IPS DF 6.9 (cell line): ENCODE results near the gene CBX5.
A peak's percentile ranks its signal among the peaks of the same experiment; 100 is the strongest.

Source experiments
- DNase-seq: peaks from one replicate; pipeline ENCODE4 v3.0.0-alpha.2; 2013; ENCODE audit warnings: low read depth, low spot score
- H3K27ac ChIP-seq: one replicate; pipeline ENCODE4 v1.5.1; 2013; ENCODE audit warnings: low read length, control low read depth
- H3K27me3 ChIP-seq: 2 replicates; pipeline ENCODE4 v1.6.1; 2013; ENCODE audit warnings: mild to moderate bottlenecking, low read length; ENCODE audit not compliant: control insufficient read depth, insufficient read depth
- H3K36me3 ChIP-seq: 2 replicates; pipeline ENCODE4 v1.6.1; 2013; ENCODE audit warnings: low read length; ENCODE audit not compliant: control insufficient read depth, insufficient read depth
- H3K4me1 ChIP-seq: 2 replicates; pipeline ENCODE4 v1.6.1; 2013; ENCODE audit warnings: low read length; ENCODE audit not compliant: control insufficient read depth, insufficient read depth
- H3K4me3 ChIP-seq: 2 replicates; pipeline ENCODE4 v1.5.1; 2013; ENCODE audit warnings: mild to moderate bottlenecking, low read length
- H3K9me3 ChIP-seq: 2 replicates; pipeline ENCODE4 v1.6.1; 2013; ENCODE audit warnings: low read length, inconsistent platforms; ENCODE audit not compliant: control insufficient read depth, insufficient read depth
- WGBS: extraction: QIAGEN DNeasy Blood & Tissue Kit; methylation state at CpG from one replicate; pipeline ENCODE4 v1.1.7; 2013; ENCODE audit warnings: mixed read lengths, missing lambda C conversion rate; ENCODE audit not compliant: insufficient read length, insufficient coverage; 5-methylcytosine and 5-hydroxymethylcytosine counted together

Gene CBX5

GRCh38 chr12:54213079-54213478 lies 66.8 kb downstream of the CBX5 start:
- Histone ChIP-seq H3K9me3 (no peaks in the 10 kb centered on the region), H3K4me1 (peaks cover 3% of the 10 kb centered on the region; the same call in 1 of the 2 replicates), H3K27ac (no peak overlapping the region), H3K27me3 (peaks cover 2% of the 10 kb centered on the region; the same call in 1 of the 2 replicates), H3K4me3 (no peak overlapping the region), H3K36me3 (no peaks in the 10 kb centered on the region)
- no CpG with 5 or more reads among the region's 2 CpGs for WGBS
- no peak for DNase-seq

- no peaks in the 10 kb centered on the region for H3K9me3 ChIP-seq
- H3K27me3 ChIP-seq, result peaks cover 3% of the 10 kb centered on the region; the same call in 1 of the 2 replicates
- H3K27ac ChIP-seq, result no peak overlapping the region
- DNase-seq, result no peak
- WGBS, result over 99% methylated on average over 6 of the region's 7 CpGs
- H3K36me3 ChIP-seq, result no peaks in the 10 kb centered on the region
- H3K4me1 ChIP-seq, result peaks cover 3% of the 10 kb centered on the region; the same call in 1 of the 2 replicates
- H3K4me3 ChIP-seq, result no peak overlapping the region
Observed at GRCh38 chr12:54211920-54212319, 68.0 kb downstream of the CBX5 start.

- Histone ChIP-seq H3K27ac (no peak overlapping the region), H3K9me3 (no peaks in the 10 kb centered on the region), H3K4me1 (no peaks in the 10 kb centered on the region), H3K36me3 (no peaks in the 10 kb centered on the region), H3K4me3 (no peak overlapping the region), H3K27me3 (peaks cover 4% of the 10 kb centered on the region; the same call in 1 of the 2 replicates)
- 100% methylated on average over 1 of the region's 5 CpGs for WGBS
- no peak for DNase-seq
Observed at GRCh38 chr12:54210400-54210790, 69.5 kb downstream of the CBX5 start.

GRCh38 chr12:54208591-54208990 lies 71.3 kb downstream of the CBX5 start:
- H3K27ac ChIP-seq, result no peak overlapping the region
- DNase-seq, result no peak
- no peaks in the 10 kb centered on the region for H3K36me3 ChIP-seq
- no CpG with 5 or more reads among the region's 7 CpGs for WGBS
- no peaks in the 10 kb centered on the region for H3K4me1 ChIP-seq
- H3K4me3 ChIP-seq, result no peak overlapping the region
- peaks cover 7% of the 10 kb centered on the region; the same call in 1 of the 2 replicates for H3K27me3 ChIP-seq
- H3K9me3 ChIP-seq, result no peaks in the 10 kb centered on the region

- Histone ChIP-seq H3K36me3 (no peaks in the 10 kb centered on the region), H3K4me3 (no peak overlapping the region), H3K4me1 (no peaks in the 10 kb centered on the region), H3K27me3 (peaks cover 7% of the 10 kb centered on the region; the same call in 1 of the 2 replicates), H3K27ac (no peak overlapping the region), H3K9me3 (no peaks in the 10 kb centered on the region)
- WGBS, result no CpG with 5 or more reads among the region's 16 CpGs
- DNase-seq, result peak; percentile 86
Observed at GRCh38 chr12:54207539-54208294, 72.2 kb downstream of the CBX5 start.

- no peaks in the 10 kb centered on the region for H3K4me1 ChIP-seq
- H3K4me3 ChIP-seq, result no peak overlapping the region
- H3K9me3 ChIP-seq, result no peaks in the 10 kb centered on the region
- H3K36me3 ChIP-seq, result no peaks in the 10 kb centered on the region
- no CpG with 5 or more reads among the region's 1 CpG for WGBS
- H3K27ac ChIP-seq, result no peak overlapping the region
- H3K27me3 ChIP-seq, result peaks cover 7% of the 10 kb centered on the region; the same call in 1 of the 2 replicates
- no peak for DNase-seq
Observed at GRCh38 chr12:54206791-54207190, 73.1 kb downstream of the CBX5 start.

GRCh38 chr12:54204316-54204715 lies 75.6 kb downstream of the CBX5 start:
- DNase-seq, result no peak
- WGBS, result no CpG with 5 or more reads among the region's 7 CpGs
- Histone ChIP-seq H3K4me3 (no peak overlapping the region), H3K27ac (no peak overlapping the region), H3K9me3 (no peaks in the 10 kb centered on the region), H3K36me3 (no peaks in the 10 kb centered on the region), H3K27me3 (peaks cover 7% of the 10 kb centered on the region; the same call in 1 of the 2 replicates), H3K4me1 (no peaks in the 10 kb centered on the region)

GRCh38 chr12:54201001-54201794 lies 78.7 kb downstream of the CBX5 start:
- Histone ChIP-seq H3K27me3 (peaks cover 5% of the 10 kb centered on the region), H3K27ac (no peak overlapping the region), H3K9me3 (no peaks in the 10 kb centered on the region), H3K4me3 (no peak overlapping the region), H3K4me1 (peaks cover 4% of the 10 kb centered on the region), H3K36me3 (no peaks in the 10 kb centered on the region)
- DNase-seq, result no peak
- no CpG with 5 or more reads among the region's 8 CpGs for WGBS

- no peaks in the 10 kb centered on the region for H3K36me3 ChIP-seq
- DNase-seq, result no peak
- H3K4me1 ChIP-seq, result peaks cover 4% of the 10 kb centered on the region
- peaks cover 5% of the 10 kb centered on the region for H3K27me3 ChIP-seq
- H3K4me3 ChIP-seq, result no peak overlapping the region
- no peak overlapping the region for H3K27ac ChIP-seq
- H3K9me3 ChIP-seq, result no peaks in the 10 kb centered on the region
- no CpG with 5 or more reads among the region's 5 CpGs for WGBS
Observed at GRCh38 chr12:54200412-54200811, 79.5 kb downstream of the CBX5 start.

- Histone ChIP-seq H3K4me1 (peaks cover 4% of the 10 kb centered on the region), H3K27ac (no peak overlapping the region), H3K4me3 (no peak overlapping the region), H3K9me3 (no peaks in the 10 kb centered on the region), H3K36me3 (no peaks in the 10 kb centered on the region), H3K27me3 (peaks cover 5% of the 10 kb centered on the region)
- WGBS, result no CpG with 5 or more reads among the region's 3 CpGs
- no peak for DNase-seq
Observed at GRCh38 chr12:54199917-54200316, 80.0 kb downstream of the CBX5 start.
